ENCODE measurements around the gene ANXA9. TPM values are rescaled to one million over a fixed set of nuclear protein-coding genes. Genes with fewer than 3 reads are reported as not detected.

Gene ANXA9
- total and polyA plus RNA-seq, 7 donors, result 0.07 to 0.10 (median 0.07) TPM; not detected in 4

- Histone ChIP-seq H3K9me3 (no peaks in the 10 kb centered on the region), H3K36me3 (ENCODE audit: insufficient read depth in 1 of 2, low read depth in 1 of 2) (peaks cover 0 to 16% of the 10 kb centered on the region in 2 donors), H3K4me1 (peaks cover 36% of the 10 kb centered on the region), H3K4me3 (no peak overlapping the region), H3K27ac (no peak overlapping the region), H3K27me3 (ENCODE audit: insufficient read depth in 3 of 3, low read length in 2 of 3) (no peaks in the 10 kb centered on the region)
- TF ChIP-seq CTCF (IDR thresholded peaks at IDR 0.05), result no peak
- no peak for ATAC-seq
- WGBS, 3 donors, result 56 to 64% (median 58%) methylated on average over 4 of the region's 4 CpGs
- intact Hi-C loops (cut with DNase I), result no loop called here
- no peak for DNase-seq
These were observed 29.2 kb downstream of the ANXA9 start for GRCh38 chr1:151011154-151011850.

GRCh38 chr1:151012684-151013471, 30.8 kb downstream of the ANXA9 start:
- Histone ChIP-seq H3K4me1 (peaks cover 25% of the 10 kb centered on the region), H3K36me3 (ENCODE audit: insufficient read depth in 1 of 2, low read depth in 1 of 2) (peaks cover 0 to 24% of the 10 kb centered on the region in 2 donors), H3K27me3 (ENCODE audit: insufficient read depth in 3 of 3, low read length in 2 of 3) (no peaks in the 10 kb centered on the region), H3K27ac (no peak overlapping the region), H3K9me3 (no peaks in the 10 kb centered on the region), H3K4me3 (no peak overlapping the region)
- no peak for TF ChIP-seq CTCF (IDR thresholded peaks at IDR 0.05)
- DNase-seq (no peak), ATAC-seq (no peak)
- WGBS, 3 donors, result 89 to 93% (median 91%) methylated on average over 14 of the region's 14 CpGs
- intact Hi-C loops (cut with DNase I), result no loop called here

GRCh38 chr1:151013518-151013917, 31.4 kb downstream of the ANXA9 start:
- no peak for TF ChIP-seq CTCF (IDR thresholded peaks at IDR 0.05)
- H3K9me3 ChIP-seq, result no peaks in the 10 kb centered on the region
- DNase-seq (no peak), ATAC-seq (no peak)
- intact Hi-C loops (cut with DNase I), result no loop called here
- peaks cover 0 to 30% of the 10 kb centered on the region in 2 donors for H3K36me3 ChIP-seq (ENCODE audit: insufficient read depth in 1 of 2, low read depth in 1 of 2)
- 71 to 83% (median 83%) methylated on average over 2 of the region's 2 CpGs for WGBS, 3 donors
- H3K4me1 ChIP-seq, result peaks cover 23% of the 10 kb centered on the region
- H3K27me3 ChIP-seq (ENCODE audit: insufficient read depth in 3 of 3, low read length in 2 of 3), result no peaks in the 10 kb centered on the region
- peak overlapping the region; percentile 39 for H3K27ac ChIP-seq
- H3K4me3 ChIP-seq, result no peak overlapping the region

DNA sequence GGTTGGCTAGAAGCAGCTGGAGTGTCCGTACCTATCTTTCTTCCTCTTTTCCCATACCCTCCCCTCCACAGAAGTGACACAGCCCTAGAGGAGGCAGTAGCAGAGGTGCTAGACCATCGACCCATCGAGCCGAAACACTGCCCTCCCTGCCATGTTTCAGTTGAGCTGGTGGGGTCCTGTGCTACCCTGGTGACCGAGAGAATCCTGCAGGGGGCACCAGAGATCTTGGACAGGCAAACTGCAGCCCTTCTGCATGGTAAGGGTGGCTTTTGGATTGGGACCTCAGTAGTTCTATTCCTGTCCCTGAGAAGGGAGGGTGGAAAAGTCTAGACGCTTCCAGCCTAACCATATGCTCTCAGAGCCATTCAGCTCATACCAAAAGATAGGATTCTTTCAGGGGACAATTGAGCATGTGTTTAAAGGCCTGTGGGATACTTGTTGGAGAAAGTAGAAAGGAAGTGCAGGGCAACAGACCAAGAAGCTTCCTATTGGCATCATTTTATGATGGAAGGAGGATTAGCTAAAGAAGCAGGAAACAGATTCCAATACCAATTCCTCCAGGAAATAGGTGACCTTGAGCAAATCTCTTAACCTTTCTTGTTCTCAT, 42.6 kb downstream of the ANXA9 start:
- ATAC-seq (peak; percentile 83 to 96 (median 86)), DNase-seq (peak; percentile 77 to 89)
- peak; percentile 73 for TF ChIP-seq CTCF (IDR thresholded peaks at IDR 0.05)
- WGBS, 3 donors, result 18 to 30% (median 27%) methylated on average over 6 of the region's 6 CpGs
- Histone ChIP-seq H3K4me3 (no peak overlapping the region), H3K9me3 (no peaks in the 10 kb centered on the region), H3K27ac (peak overlapping the region; percentile 92), H3K4me1 (peaks cover 30% of the 10 kb centered on the region), H3K27me3 (ENCODE audit: insufficient read depth in 3 of 3, low read length in 2 of 3) (no peaks in the 10 kb centered on the region), H3K36me3 (ENCODE audit: insufficient read depth in 1 of 2, low read depth in 1 of 2) (peaks cover 8 to 57% of the 10 kb centered on the region in 2 donors)
- intact Hi-C loops (cut with DNase I), result loop anchor here (5.0 kb wide), 3 partner anchors 33 to 133 kb away; partner anchors contain the start of genes TNFAIP8L2 (in 2 of the 2), CDC42SE1 (in 1 of the 2) and MLLT11 (in 1 of the 2)

Measured in psoas muscle (tissue), 8 donors.